GM10266 (cell line): Measurements from ENCODE around the gene SFI1.

ENCODE experiments used
- DNase-seq: peaks from one replicate; pipeline ENCODE4 v3.0.0; 2012; ENCODE audit errors: extremely low spot score
- CTCF ChIP-seq: IDR thresholded peaks from 2 replicates; pipeline ENCODE4 v1.5.1; 2012; ENCODE audit warnings: mild to moderate bottlenecking, low read depth; ENCODE audit not compliant: control insufficient read depth, insufficient read depth; ENCODE audit errors: missing control alignments

SFI1 gene

GRCh38 chr22:31619611-31620300, 123.4 kb downstream of the SFI1 start:
- DNase-seq: no peak
- no peak for TF ChIP-seq CTCF

GRCh38 chr22:31620756-31621480, 124.6 kb downstream of the SFI1 start:
- no peak for DNase-seq
- no peak for TF ChIP-seq CTCF

- TF ChIP-seq CTCF: no peak
- DNase-seq: no peak
Measured at GRCh38 chr22:31621507-31622124, 125.3 kb downstream of the SFI1 start.

- no peak for TF ChIP-seq CTCF
- no peak for DNase-seq
Measured at GRCh38 chr22:31622980-31623379, 126.6 kb downstream of the SFI1 start.

GRCh38 chr22:31623592-31624304, 127.4 kb downstream of the SFI1 start:
- TF ChIP-seq CTCF: no peak
- DNase-seq: no peak

- no peak for DNase-seq
- no peak for TF ChIP-seq CTCF
Measured at GRCh38 chr22:31625257-31625640, 128.9 kb downstream of the SFI1 start.
